Cardiac fibroblast (primary cell): Measurements from ENCODE around the gene ZBTB46.

ENCODE experiments used
- DNase-seq, 2 donors: peaks; one replicate each; pipeline versions ENCODE4 v3.0.0 to v3.0.0-alpha.2; 2010; ENCODE audit warnings: low read depth in 2 of 2
- H3K4me3 ChIP-seq, 2 donors: replicated peaks in 1 of 2; 1 replicate in 1 of 2; 2 replicates in 1 of 2; pipeline ENCODE4 v1.5.1; 2011; ENCODE audit warnings: low read depth in 2 of 2, low read length in 2 of 2, mild to moderate bottlenecking in 2 of 2, moderate library complexity in 1 of 2
- TF ChIP-seq, protein P1 (sequence below): IDR thresholded peaks from one replicate; pipeline ENCODE4 v1.5.1; 2011; ENCODE audit warnings: low read depth, mild to moderate bottlenecking, low read length, inconsistent platforms

ZBTB46 gene

DNA sequence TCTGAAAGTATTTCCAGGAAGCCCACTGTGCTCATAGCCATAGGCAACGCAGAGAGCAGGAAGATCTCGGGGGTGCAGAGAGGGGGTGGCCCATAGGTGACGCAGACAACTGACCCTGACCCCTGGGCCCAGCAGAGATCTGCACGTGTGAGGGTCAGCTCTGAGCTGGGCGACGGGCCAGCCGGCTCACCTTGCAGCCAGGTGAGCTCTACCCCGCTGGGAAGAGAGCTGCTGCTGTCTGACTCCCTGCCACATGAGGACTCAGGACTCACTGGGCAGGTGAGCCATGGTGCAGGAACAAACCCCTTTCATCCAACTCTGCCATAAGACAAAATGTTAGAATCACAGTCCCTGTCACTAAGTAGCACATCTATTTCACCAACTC lies 19.6 kb downstream of the ZBTB46 start:
- TF ChIP-seq, protein P1, sequence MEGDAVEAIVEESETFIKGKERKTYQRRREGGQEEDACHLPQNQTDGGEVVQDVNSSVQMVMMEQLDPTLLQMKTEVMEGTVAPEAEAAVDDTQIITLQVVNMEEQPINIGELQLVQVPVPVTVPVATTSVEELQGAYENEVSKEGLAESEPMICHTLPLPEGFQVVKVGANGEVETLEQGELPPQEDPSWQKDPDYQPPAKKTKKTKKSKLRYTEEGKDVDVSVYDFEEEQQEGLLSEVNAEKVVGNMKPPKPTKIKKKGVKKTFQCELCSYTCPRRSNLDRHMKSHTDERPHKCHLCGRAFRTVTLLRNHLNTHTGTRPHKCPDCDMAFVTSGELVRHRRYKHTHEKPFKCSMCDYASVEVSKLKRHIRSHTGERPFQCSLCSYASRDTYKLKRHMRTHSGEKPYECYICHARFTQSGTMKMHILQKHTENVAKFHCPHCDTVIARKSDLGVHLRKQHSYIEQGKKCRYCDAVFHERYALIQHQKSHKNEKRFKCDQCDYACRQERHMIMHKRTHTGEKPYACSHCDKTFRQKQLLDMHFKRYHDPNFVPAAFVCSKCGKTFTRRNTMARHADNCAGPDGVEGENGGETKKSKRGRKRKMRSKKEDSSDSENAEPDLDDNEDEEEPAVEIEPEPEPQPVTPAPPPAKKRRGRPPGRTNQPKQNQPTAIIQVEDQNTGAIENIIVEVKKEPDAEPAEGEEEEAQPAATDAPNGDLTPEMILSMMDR: no peak
- H3K4me3 ChIP-seq: no peak overlapping the region
- no peak for DNase-seq

GRCh38 chr20:63810730-63811490 lies 20.2 kb downstream of the ZBTB46 start:
- TF ChIP-seq, protein P1: no peak
- H3K4me3 ChIP-seq: no peak overlapping the region
- DNase-seq: peak in 1 of 2 donors; percentile 21

DNA sequence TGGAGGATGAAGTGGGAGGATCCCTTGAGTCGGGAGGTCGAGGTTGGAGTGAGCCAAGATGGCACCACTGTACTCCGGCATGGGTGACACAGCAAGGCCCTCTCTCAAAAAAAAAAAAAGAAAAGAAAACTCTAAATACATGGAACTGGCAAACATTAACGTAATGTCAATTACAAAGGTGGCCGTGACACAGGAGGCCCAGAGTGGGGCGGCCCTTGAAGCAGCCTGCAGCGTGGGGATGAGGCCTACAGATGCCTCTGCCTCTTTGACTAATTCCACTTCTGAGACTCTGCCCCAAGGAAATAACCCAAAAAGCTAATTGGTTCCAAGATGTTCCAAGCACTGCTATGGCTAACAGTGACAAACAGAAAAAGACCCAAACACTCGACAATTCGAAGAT lies 21.2 kb downstream of the ZBTB46 start:
- TF ChIP-seq, protein P1: no peak
- DNase-seq: no peak
- H3K4me3 ChIP-seq: no peak overlapping the region

GRCh38 chr20:63808964-63809674 lies 21.9 kb downstream of the ZBTB46 start:
- TF ChIP-seq, protein P1: no peak
- H3K4me3 ChIP-seq: no peak overlapping the region
- DNase-seq: no peak

GRCh38 chr20:63808145-63808724 lies 22.8 kb downstream of the ZBTB46 start:
- no peak overlapping the region for H3K4me3 ChIP-seq
- TF ChIP-seq, protein P1: no peak
- no peak for DNase-seq

- no peak overlapping the region for H3K4me3 ChIP-seq
- DNase-seq: no peak
- TF ChIP-seq, protein P1: no peak
Measured at GRCh38 chr20:63807654-63808053, 23.4 kb downstream of the ZBTB46 start.
